Loucy (cell line): ENCODE measurements around the gene CFAP70.

Experiments used
- EZH2phosphoT487 ChIP-seq: fragments of 200-600 bp; IDR thresholded peaks from 2 replicates; pipeline ENCODE4 v1.6.1; 2018; ENCODE audit warnings: antibody characterized with exemption, mild to moderate bottlenecking, moderate library complexity, borderline replicate concordance
- TF ChIP-seq, protein P1 (sequence below): fragments of 200-600 bp; sonication (generic); conservative IDR thresholded peaks from 2 replicates; pipeline ENCODE4 v1.5.1; 2014; ENCODE audit warnings: mild to moderate bottlenecking, antibody characterized with exemption, low read length

DNA sequence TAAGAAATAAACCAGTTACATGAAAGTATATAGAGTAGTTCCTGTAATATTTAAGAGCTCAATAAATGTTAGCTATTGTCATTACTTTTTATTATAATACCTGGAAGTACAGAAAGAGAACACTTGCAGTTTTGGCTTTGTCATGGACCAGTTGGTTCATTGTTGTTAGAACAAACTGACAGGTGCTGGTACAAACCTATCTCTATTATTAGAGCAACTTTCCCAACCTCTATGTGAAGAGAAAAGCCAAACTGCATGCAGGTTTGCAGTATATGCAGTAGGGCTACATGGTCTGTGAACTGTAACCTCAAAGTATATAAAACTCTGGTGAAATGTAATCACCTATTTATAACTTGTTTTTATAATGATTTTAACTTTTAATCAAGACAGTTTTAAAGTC is 132.0 kb downstream of the CFAP70 start:
- TF ChIP-seq, protein P1, sequence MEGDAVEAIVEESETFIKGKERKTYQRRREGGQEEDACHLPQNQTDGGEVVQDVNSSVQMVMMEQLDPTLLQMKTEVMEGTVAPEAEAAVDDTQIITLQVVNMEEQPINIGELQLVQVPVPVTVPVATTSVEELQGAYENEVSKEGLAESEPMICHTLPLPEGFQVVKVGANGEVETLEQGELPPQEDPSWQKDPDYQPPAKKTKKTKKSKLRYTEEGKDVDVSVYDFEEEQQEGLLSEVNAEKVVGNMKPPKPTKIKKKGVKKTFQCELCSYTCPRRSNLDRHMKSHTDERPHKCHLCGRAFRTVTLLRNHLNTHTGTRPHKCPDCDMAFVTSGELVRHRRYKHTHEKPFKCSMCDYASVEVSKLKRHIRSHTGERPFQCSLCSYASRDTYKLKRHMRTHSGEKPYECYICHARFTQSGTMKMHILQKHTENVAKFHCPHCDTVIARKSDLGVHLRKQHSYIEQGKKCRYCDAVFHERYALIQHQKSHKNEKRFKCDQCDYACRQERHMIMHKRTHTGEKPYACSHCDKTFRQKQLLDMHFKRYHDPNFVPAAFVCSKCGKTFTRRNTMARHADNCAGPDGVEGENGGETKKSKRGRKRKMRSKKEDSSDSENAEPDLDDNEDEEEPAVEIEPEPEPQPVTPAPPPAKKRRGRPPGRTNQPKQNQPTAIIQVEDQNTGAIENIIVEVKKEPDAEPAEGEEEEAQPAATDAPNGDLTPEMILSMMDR, result no peak
- no peak for TF ChIP-seq EZH2phosphoT487
